KOPT-K1 (cell line): ENCODE measurements around the gene AKR1B15.

ENCODE experiments used
- H3K27ac ChIP-seq: fragments of 200-600 bp; sonication (generic); 2 replicates; pipeline ENCODE4 v1.5.1; 2016; ENCODE audit warnings: antibody characterized with exemption, mild to moderate bottlenecking, low read depth, low read length; ENCODE audit not compliant: poor library complexity, severe bottlenecking
- H3K36me3 ChIP-seq: fragments of 200-600 bp; sonication (generic); 2 replicates; pipeline ENCODE4 v1.5.1; 2017; ENCODE audit warnings: antibody characterized with exemption, mild to moderate bottlenecking, low read length, moderate library complexity; ENCODE audit not compliant: insufficient read depth
- H3K9me3 ChIP-seq: fragments of 200-600 bp; sonication (generic); 2 replicates; pipeline ENCODE4 v1.5.1; 2017; ENCODE audit warnings: antibody characterized with exemption, low read length, mild to moderate bottlenecking; ENCODE audit not compliant: insufficient read depth, poor library complexity, severe bottlenecking

AKR1B15 gene

DNA sequence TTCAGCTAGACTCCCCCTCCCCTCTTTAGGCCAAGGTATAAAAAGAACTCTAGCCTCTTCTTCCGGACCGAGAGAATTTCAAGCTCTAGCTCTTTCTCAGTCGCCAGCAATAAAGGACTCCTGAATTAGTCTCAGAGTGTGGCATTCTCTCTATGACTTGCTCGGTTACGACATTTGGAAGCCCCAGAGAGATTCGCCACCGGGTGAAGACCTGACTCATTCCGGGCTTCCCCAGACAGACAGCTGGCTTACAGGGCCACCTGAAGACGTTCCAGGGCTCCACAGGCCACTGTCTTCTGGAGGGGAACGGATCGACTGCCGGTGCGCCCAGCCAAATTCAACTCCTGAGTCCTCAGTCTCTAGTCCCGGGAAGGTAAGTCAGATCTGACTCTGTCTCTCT lies at the start of gene AKR1B15:
TSS of gene AKR1B15 (plus strand) at position 234 of the 400 bp plus-strand sequence. CDS start 15,510 bp downstream, outside the sequence.
- H3K27ac ChIP-seq, result no peak within 1 kb of the TSS
- H3K36me3 ChIP-seq, result no peaks in the 10 kb centered on the region
- no peaks in the 10 kb centered on the region for H3K9me3 ChIP-seq

DNA sequence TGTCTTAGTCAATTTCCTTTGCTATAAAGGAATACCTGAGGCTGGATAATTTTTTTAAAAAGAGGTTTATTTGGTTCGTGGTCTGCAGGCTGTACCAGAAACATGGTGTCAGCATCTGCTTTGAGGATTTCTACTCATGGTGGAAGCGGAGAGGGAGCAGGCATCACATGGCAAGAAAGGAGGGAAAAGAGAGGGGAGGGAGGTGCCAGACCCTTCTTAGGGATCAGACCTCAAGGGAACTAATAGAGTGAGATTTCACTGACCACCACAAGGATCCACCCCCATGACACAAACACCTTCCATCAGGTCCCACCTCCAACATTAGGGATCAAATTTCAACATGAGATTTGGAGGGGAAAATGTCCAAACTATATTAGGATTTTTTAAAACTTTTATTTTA lies 48.5 kb upstream of the AKR1B15 start:
- no peaks in the 10 kb centered on the region for H3K9me3 ChIP-seq
- H3K36me3 ChIP-seq, result no peaks in the 10 kb centered on the region
- H3K27ac ChIP-seq, result no peak overlapping the region

DNA sequence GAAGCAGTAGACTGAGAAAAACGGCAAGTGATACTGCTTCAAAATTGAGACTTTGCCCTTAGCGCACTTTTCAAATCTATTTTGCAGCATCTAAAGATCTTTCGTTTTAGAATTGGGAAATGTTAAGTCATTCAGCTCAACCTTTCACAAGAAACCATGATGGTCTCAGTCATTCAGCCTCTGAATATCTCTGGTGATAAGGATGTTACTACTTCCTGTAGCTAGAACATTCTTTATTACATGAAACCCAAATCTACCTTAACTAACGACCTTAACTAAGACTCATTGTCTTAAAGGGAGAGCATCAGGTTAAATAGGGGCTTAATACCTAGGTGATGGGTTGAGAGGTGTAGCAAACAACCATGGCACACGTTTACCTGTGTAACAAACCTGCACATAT lies 47.9 kb upstream of the AKR1B15 start:
- H3K9me3 ChIP-seq, result no peaks in the 10 kb centered on the region
- no peak overlapping the region for H3K27ac ChIP-seq
- no peaks in the 10 kb centered on the region for H3K36me3 ChIP-seq

DNA sequence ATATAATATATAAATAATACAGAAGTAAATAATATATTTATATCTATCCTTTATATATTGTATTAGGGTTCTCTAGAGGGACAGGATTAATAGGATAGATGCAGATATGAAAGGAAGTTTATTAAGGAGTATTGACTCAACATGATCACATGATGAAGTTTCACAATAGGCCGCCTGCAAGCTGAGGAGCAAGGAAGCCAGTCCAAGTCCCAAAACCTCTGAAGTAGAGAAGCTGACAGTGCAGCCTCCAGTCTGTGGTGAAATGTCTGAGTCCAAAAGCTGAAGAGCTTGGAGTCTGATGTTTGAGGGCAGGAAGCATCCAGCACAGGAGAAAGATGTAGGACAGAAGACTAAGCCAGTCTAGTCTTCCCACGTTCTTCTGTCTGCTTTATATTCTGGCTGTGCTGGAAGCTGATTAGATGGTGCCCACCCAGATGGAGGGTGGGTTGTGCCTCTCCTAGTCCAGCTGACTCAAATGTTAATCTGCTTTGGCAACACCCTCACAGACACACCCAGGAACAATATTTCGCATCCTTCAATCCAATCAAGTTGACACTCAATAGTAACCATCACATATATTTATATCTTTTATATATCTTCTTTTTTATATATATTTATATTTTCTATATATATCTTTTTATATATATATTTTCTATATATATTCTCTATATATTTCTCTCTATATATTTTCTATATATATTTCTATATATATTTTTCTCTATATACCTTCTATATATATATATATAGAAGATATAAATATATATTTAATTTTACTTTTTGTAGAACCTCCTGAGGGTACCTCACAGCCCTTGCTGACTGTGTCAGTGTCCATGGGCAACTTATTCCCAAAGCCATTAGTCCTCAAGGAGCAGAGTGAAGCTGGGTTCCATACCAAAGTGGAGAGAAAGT lies 46.2 kb upstream of the AKR1B15 start:
- no peaks in the 10 kb centered on the region for H3K9me3 ChIP-seq
- no peaks in the 10 kb centered on the region for H3K36me3 ChIP-seq
- no peak overlapping the region for H3K27ac ChIP-seq

DNA sequence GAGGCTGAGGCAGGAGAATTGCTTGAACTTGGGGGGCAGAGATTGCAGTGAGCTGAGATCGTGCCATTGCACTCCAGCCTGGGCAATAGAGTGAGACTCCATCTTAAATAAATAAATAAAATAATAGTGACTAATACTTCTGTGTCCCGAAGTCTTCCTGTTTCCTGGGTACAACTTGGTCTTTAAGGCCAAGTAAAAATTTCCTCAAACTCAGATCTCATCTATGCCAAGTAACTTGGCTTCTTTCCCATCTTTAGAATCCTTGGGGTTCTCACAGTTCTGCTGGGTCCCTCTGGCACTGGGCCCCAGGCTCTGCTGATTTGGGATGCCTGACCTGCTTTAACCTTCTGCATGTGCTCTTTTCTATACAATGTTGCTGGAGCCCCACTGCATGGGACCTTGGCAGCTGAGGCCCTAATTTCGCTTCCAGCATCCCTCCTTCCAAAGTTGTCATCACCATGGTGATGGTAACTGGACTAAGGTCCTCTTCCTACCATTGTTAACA lies 44.2 kb upstream of the AKR1B15 start:
- H3K9me3 ChIP-seq, result no peaks in the 10 kb centered on the region
- no peaks in the 10 kb centered on the region for H3K36me3 ChIP-seq
- no peak overlapping the region for H3K27ac ChIP-seq

DNA sequence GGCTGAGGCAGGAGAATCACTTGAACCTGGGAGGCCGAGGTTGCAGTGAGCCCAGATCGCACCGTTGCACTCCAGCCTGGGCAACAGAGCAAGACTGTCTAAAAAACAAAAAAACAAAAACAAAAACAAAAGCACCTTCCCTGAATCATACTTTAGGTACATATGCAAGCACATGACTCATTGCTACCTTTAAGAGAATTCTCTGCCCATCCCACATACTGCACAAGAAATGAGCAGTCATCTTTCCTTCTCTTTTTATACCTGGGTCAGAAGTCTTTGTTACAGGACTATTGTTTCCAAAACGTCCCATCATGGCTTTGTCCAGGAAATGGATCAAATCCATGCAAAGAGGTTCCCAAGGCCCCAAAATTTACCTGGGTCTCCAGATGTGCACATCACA lies 43.1 kb upstream of the AKR1B15 start:
- H3K9me3 ChIP-seq, result no peaks in the 10 kb centered on the region
- H3K27ac ChIP-seq, result no peak overlapping the region
- H3K36me3 ChIP-seq, result no peaks in the 10 kb centered on the region

DNA sequence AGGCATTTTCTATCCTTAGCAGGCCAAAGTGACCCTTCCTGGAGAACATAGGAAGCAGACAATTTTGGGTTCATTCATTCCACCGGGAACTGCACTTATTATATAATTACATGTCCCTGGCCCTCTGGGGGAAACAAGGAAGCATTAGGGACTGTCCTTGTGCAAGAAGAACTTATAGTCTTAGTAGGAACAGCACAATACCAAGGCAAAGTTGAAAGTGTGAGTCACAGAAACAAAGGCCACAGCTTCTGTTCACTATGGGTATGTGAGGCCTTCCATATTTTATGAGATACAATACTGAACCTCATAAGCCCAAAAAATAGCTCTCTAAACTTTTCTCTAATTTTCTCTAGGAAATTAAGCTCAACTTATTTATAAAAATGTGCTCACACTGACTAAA lies 39.9 kb upstream of the AKR1B15 start:
- H3K27ac ChIP-seq, result no peak overlapping the region
- H3K36me3 ChIP-seq, result no peaks in the 10 kb centered on the region
- H3K9me3 ChIP-seq, result no peaks in the 10 kb centered on the region

DNA sequence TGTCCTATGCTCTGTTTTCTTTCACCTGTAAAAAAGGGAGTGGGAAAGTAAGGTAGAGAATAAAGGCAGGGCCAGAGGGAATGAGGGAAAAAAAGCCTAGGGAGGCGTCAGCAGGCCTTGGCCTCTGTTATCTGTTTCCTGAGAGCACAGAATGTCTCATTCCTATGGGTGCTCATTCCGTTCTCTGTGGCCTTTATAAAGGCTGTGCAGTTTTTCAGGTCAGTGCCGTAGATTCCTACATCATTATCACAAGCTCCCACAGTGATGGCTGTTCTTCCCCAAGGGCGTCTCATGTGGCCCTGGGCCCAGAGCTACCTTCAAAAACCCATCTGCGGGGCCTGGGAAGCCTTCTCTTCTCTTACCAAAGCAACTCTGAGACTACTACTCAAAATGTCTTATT lies 38.3 kb upstream of the AKR1B15 start:
- H3K9me3 ChIP-seq, result no peaks in the 10 kb centered on the region
- no peaks in the 10 kb centered on the region for H3K36me3 ChIP-seq
- no peak overlapping the region for H3K27ac ChIP-seq

DNA sequence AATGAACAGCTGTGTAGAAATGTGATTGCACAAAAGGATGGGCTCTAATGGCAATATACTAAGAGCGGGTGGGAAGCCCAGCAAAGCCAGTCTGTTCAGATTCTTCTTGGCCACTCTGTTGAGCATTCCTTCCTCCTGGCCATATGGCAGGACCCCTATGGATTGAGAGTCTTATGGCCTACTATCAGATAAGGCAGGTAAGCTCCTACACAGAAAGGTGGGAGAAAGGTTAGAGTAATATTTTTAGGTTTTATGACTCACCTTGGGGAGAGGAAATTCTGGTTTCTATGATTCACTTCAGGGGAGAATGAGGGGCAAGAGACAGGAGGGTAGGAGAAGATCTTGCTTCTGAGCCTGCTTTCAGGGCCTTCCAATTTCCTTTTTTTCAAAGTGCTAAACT lies 36.6 kb upstream of the AKR1B15 start:
- no peak overlapping the region for H3K27ac ChIP-seq
- H3K9me3 ChIP-seq, result no peaks in the 10 kb centered on the region
- no peaks in the 10 kb centered on the region for H3K36me3 ChIP-seq

DNA sequence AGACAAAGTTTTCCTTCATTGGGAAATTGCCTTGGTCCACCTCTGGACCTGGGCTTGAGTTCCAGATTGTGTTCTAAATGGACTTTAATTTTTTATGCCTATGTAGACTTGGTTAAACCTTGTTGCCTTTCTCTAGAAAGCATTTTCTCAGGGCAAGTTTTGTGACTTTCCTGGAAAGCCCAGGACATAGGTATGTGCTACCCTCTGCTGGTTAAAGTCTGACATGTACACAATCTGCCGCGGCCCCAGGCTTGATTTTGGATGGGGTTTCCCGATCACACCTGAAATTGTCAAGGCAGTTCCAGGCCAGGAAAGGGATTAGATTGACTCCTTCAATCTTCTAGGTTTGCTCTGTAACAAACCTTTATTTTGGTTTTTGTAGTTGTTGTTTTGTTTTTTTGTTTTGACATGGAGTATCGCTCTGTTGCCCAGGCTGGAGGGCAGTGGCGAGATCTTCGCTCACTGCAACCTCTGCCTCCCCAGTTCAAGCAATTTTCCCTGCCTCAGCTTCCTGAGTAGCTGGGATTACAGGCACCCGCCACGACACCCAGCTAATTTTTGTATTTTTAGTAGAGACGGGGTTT lies 35.6 kb upstream of the AKR1B15 start:
- Histone ChIP-seq H3K27ac (no peak overlapping the region), H3K36me3 (no peaks in the 10 kb centered on the region), H3K9me3 (no peaks in the 10 kb centered on the region)

DNA sequence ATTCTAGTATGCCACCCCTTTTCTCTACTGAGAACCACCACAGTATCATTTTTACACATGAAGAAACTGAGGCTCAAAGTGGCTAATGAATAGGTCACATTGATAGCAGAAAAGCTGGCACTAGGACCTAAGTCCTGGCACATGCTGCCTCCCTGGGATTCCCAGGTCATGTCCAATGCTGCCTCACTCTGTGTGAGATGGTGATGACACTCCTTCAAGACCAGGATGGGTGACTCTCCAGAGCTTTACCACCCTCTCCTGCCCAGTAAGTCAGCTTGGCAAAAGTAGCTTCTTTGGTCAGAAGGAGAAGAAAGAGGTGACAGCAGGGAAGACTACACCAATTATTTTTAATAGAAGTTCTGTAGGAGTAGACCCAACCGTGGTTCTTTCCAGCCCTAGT lies 34.8 kb upstream of the AKR1B15 start:
- H3K36me3 ChIP-seq, result no peaks in the 10 kb centered on the region
- H3K9me3 ChIP-seq, result no peaks in the 10 kb centered on the region
- H3K27ac ChIP-seq, result no peak overlapping the region

DNA sequence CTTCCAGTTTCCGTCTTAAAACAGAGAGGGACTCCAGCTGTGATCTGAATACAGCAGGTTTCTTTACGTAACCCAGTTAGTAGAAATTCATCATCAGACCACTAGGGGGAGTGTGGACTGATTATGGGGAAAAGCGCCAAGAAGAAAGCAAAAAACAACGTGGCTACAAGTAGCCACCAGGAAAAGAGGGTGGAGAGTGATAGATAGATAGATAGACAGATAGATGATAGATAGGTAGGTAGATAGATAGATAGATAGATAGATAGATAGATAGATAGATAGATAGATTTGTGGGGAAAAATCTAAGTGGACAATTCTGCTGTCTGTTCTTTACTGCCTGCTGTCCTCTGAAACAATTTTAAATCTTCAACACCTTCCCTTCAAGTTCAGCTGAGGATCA lies 34.2 kb upstream of the AKR1B15 start:
- Histone ChIP-seq H3K9me3 (no peaks in the 10 kb centered on the region), H3K36me3 (no peaks in the 10 kb centered on the region), H3K27ac (no peak overlapping the region)

DNA sequence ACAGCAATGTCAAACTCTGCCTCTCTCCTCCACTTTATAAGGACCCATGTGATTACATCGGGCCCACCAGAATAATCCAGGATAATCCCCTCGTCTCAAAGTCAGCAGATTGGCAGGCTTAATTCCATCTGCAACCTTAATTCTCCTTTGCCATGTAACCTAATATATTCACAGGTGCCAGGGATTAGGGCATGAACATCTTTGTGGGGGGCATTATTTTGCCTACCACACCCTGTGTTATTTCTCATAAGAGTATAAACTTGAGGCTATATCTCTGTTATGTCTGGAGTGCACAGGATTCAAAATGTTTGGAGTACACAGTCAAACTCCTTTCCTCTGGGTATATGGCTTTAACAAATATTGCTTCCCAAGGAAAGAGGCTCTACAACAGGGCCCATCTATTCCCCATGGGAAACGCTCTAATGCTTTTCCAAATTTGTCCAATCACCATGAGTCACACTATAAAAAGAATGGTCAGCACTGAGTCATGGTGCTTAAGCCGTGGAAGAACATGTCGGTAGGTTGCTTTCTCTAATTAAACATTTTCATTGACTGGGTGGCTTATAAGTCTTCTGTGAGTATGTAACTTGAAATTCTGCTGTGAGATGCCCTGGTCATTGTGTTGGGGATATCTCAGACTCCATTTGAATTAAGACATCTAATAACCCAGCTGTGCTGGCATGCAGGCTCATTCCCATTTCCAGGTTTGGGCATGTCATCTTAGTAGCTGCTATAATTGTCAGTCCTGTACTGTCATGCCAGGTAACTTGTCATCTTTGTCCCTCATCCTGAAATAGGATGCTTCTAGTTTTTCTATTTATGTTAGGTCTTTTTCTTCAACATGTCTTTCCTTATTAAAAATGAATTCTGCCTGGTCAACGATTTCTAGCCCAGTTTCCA lies 33.1 kb upstream of the AKR1B15 start:
- H3K9me3 ChIP-seq, result no peaks in the 10 kb centered on the region
- H3K27ac ChIP-seq, result no peak overlapping the region
- H3K36me3 ChIP-seq, result no peaks in the 10 kb centered on the region

DNA sequence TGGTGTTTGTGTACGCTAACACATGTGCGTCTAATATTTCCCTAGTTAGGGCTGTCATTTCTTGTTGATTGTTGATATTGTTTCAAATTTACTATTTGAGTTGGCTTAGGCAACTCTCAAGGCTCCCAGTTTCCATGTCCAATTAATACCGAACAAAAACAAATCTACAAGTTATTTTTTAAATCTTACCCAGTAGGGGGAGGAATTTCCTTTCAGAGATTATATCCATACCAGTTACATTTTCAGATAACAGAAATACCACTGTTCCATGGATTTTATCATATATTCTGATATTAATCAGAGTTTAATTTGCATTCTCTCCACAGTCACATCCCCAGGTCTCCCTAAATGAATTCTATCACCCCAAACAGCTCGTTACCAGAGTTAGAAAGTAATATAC lies 28.8 kb upstream of the AKR1B15 start:
- no peak overlapping the region for H3K27ac ChIP-seq
- H3K36me3 ChIP-seq, result no peaks in the 10 kb centered on the region

DNA sequence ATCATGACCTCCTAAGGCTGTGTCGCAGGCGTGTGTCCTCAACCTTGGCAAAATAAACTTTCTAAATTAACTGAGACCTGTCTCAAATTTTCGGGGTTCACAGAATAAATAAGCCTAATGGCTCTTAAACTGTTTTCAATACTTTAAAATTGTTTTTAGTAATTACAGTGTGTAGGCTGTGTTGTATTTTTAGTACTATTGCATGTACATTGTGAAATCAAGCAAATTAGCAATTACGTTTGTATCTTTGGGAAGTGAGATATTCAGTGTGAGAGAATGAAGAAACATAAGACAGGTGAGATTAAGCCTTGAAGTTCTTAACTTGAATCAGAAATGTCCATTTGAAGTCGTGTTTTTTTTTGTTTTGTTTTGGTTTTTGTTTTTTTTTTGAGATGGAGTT lies 26.3 kb upstream of the AKR1B15 start:
- Histone ChIP-seq H3K36me3 (no peaks in the 10 kb centered on the region), H3K27ac (no peak overlapping the region), H3K9me3 (no peaks in the 10 kb centered on the region)

More for the DNA sequence above, 28.8 kb upstream of the AKR1B15 start:
- no peaks in the 10 kb centered on the region for H3K9me3 ChIP-seq
